GM19193 (cell line): ENCODE measurements around the gene MPST.

Source experiments
- POLR2A ChIP-seq: IDR thresholded peaks from 4 replicates; pipeline ENCODE4 v1.6.1; 2011; ENCODE audit not compliant: insufficient read depth, insufficient read length; ENCODE audit errors: extremely low read depth

The MPST gene

DNA sequence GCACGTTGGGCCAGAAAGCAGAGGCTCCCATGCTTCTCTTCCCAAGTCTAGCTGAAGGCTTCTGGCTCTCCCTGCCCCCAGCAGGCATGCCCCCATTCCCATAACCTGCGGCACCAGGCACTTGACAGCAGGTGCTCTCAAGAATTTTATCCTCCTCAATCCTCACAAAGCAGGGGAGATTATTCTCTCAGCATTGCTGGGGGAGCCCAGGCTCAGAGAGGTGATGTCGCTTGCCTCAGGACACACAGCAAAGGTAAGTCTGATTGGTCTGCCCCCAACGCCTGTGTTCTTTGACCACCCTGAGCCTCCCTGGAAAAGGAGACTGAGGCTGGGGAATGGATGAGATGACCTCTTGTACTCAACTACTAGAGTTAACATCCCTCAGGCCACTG, 5.1 kb upstream of the MPST start:
- TF ChIP-seq POLR2A, result no peak

DNA sequence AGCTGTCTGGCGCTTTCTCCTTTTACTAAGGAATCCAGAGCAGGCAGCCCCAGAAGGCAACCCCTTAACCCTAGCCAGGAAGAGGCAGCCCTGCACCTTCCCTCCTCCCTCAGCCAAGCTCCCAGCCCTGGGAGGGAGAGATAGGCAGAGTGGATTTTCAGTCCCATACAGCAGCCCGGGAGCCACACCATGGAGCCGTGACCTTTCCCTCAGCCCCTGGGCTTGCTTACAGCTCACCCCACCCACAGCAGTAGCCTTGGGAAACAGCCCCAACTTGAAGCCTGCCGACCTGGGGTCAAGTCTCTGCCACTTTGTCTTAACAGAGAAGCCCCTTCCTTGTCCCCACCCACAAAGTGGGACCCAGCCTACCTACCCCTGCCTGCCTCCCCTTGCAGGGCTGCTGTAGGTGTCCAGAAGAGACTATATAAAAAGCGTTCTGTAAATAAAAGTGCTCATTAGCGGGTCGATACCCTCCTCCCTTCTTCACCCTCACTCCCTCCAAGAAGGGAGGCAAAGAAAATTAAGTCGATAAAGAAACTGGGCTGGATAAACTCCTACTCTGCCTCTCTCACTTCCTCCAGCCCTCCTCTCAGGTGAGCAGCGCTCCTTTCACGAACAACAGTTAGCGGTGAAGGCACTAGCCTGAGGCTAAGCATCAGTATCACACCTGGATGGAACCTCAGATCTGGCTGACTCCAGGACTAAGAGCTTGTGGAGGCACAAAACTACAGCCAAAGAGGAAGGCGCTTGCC, 4.5 kb upstream of the MPST start:
- TF ChIP-seq POLR2A, result no peak

DNA sequence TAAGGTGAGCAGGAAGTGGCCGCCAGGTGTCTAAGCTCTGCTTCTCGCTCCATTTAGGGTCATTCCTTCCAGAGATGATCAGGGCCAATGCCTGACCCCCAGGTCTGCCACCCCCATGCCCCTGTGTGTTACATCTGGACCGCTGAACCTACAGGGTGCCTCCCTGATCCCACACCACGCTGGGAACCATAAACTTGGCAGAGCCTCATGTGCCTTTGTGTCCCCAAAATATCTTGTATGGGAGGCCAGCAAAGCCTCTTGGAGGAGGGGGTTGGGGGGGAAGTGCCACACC, 4.0 kb upstream of the MPST start:
- TF ChIP-seq POLR2A, result no peak

DNA sequence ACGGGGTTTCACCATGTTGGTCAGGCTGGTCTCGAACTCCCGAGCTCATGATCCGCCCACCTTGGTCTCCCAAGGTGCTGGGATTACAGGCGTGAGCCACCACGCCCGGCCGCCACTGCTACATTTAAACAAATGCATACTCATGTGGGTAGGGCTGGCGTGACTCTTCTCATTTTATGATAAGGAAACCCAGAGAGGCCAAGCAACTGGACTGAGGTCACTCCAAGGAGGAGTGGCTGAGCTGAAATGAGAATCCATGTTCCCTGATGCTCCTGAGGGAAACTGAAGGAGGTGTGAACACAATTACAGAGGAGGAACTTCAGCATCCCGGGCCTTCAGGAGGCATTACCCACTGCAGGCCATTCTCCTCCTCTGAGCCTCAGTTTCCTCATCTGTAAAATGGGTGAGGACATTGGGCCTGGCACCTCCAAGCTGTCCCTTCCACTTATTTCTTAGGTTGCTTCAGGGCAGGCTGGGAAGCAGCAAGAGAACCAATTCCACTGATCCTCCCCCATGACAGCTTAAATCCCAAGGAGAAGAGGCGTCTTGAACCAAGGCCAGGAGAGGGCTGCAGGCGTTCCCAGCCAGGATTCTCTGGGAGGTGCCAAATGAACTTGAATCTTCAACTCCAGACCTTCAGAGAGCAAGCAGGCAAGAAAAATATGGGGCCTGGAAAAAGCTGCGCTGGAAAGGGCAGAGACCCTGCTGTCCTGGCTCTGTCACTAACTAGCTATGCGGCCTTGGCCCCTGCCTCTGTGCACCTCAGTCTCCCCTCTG, 3.2 kb upstream of the MPST start:
- TF ChIP-seq POLR2A, result no peak

DNA sequence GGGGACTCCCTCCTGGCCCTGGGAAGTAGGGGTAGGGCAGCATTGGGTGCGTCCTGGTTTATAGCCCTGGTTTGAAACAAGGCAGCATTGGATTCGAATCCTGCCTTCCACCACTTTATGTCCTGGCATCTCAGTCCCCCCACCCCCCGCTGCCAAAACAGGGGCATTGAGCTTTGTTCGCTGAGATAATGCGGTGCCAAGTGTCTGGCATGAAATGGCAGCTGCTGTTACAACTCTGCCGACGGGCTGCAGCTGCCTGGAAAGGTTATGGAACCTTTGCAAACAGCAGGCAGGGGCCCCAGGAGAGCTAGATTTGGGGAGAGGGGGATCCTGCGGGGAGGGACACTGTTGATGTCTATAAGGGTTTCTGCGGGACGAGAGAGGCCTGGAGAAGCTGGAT, 2.2 kb upstream of the MPST start:
- no peak for TF ChIP-seq POLR2A

DNA sequence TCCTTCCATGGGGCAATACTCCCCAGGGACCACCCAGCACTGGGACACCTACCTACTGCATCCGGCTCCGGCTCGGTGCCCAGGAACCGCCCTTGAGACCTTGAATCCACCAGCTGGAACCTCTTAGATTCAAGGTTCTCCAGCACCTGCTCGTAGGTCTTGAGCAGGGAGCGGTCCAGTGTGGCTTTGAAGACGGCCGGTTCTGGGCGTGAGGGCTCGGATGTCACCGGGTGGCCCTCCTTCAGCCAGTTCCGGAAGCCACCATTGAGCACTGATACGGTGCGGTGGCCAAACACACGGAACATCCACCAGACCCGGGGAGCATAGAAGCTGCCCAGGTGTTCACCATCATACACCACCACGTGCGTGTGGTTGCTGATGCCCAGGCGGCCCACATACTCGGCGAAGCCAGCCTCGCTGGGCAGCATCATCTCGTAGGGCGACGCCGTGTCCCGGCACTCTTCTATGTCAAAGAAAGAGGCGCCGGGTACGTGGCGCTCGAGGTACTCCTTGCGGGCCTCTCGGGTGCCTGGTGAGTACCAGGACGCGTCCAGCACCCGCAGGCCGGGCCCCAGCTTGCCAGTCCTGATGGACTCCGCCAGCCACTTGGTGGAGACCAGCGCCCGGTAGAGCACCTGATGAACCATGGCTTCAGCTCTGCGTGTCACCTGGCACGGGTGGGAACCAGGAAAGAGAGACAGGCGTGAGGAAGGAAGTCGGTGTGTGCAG, 1.3 kb upstream of the MPST start:
- no peak for TF ChIP-seq POLR2A

DNA sequence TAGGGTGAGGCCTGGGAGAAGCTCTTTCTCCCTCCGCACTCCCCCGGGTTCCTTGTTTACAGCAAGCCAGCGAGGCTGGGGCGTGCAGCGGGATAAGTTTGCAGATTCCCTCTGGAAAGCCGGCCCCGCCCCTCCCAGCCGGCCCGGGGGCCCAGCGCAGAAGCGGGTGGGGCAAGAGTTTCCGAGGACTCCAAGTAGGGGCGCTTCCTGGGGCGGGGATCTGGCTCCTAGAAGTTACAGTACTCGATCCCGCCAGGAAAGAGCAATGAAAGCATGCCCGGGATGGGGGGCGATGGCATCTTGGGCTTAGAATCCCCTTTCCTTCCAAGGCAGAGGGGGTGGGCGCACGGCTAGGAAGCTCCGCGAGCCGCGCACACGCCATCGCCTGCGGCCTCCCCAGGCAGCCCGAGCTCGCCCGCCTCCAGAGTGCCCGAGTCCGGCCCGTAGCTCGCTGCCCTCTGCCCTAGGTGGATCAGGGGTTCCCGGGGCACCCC, 680 bp upstream of the MPST start:
- no peak for TF ChIP-seq POLR2A

DNA sequence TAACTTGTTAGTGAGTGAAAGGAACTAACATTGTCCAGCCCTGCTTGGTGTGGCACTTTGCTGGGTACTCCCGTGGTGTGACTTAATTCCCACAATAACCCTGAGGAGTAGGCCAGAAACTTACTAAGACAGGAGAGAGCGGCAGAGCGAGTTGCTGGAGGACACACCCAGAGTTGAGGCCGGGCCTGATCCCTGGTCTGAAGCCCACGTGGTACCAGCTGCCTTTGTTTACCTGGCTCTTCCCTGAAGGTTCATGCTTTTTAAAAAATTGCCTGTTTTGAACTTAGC, 594 bp downstream of the MPST start:
- TF ChIP-seq POLR2A, result no peak

DNA sequence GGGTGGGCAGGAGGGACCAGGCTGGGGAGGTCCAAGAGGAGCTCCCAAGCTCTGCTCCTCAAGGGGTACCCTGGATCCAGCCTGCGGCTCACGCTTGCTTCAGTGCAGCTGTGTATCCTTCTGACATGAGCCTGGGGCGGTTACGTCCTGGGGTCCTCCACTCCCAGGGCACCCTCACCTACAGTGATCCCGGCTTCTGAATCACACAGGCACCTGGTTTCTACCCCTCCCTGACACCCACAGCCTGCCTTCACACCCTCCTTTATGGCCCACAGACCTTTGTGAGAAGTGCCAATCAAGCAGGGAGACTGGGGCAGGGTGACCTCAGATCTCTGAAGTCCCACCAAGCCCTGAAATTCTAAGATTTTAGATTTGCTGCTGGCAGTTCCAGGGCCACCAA, 1.5 kb downstream of the MPST start:
- no peak for TF ChIP-seq POLR2A

DNA sequence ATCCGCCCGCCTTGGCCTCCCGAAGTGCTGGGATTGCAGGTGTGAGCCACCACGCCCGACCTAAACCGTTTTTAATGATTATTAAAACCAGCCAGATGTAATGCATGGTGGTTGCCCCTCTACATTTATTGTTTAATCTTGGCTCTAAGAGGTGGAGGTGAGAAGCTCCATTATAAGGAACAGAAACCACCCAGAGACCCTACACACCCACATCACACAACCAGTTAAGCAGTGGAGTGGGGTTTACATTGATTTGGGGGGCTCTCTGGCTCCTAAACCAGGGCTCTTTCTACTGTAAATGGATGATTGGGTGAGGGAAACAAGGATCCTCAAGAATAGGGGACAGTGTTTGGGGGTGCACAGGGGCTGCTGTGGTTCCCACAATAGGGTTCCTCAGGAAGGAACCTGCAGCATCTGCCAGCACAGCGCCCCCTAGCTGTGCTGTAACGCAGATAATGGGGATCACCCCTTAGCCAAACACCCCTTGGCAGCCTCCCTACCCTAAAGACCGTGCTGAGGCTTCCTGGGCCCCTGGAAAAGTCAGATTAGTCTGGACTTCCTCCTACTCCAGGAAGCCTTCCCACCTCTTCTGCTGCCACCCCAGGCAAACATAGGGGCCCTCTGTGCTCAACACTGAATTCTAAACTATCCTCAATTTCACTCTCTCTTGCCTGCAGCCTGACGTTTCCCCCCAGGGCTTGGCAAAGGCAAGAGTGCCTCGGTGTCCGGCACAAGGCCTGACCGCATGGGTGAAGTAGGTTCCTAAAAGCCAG, 2.4 kb downstream of the MPST start:
- TF ChIP-seq POLR2A, result no peak

DNA sequence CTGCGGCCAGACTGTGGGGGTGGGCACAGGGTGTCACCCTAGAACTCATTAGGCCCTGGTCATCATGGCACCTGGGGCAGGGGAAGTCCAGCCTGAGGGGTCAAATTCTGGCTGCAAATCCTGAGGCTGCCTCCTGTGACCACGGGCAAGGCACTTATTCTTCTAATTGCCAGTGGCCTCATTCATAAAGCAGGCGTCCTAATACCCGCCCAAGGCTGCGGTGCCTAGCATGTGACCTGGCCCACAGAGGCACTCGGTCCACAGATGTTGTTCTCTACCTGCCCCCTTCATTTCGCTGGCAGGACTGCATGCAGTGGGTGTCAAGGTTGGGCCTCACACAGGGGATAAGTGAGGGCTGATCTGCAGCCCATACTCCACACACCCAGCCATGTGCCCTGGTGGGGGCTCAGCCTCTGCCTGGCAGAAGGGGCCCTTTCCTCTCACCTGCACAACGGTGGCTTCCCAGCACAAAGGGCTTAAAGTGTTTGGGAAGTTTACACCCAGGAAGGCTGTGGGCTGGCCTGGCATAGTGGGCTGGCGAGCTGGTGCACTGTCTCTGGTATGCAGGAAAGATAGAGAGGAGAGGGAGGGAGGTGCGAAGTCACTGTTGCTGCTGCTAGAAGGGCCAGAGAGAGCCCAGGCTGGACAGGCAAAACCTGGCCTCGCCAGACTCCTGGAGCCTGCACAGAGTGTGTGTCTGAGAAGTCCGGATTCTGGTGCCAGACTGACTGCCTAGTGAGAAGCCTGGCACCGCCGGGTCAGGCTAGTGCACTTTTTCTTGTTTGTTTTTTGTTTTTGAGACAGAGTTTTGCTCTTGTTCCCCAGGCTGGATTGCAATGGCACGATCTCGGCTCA, 3.2 kb downstream of the MPST start:
- TF ChIP-seq POLR2A, result no peak

DNA sequence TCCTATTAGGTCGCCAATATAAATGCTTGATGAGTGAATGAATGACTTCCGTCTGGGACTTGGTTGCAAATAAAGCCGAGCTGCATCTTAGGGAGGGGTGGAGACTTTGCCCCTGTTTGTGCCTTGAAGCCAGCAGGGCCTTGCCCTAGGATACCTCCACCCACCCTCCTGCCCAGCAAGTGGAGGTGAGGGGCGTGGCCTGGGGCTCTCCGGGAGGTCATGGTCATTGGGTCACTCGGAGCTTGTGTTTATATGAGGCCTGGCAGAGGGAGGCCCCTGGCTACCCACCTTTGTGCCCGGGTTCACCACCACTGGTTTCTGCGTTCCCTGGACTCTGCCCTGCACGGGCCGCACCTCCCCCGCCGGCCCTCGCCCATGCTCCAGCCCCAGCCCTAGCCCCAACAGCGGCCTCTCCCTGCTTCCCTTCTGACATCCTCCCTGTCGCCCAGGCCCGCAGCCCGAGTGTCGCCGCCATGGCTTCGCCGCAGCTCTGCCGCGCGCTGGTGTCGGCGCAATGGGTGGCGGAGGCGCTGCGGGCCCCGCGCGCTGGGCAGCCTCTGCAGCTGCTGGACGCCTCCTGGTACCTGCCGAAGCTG, 4.3 kb downstream of the MPST start:
- no peak for TF ChIP-seq POLR2A

DNA sequence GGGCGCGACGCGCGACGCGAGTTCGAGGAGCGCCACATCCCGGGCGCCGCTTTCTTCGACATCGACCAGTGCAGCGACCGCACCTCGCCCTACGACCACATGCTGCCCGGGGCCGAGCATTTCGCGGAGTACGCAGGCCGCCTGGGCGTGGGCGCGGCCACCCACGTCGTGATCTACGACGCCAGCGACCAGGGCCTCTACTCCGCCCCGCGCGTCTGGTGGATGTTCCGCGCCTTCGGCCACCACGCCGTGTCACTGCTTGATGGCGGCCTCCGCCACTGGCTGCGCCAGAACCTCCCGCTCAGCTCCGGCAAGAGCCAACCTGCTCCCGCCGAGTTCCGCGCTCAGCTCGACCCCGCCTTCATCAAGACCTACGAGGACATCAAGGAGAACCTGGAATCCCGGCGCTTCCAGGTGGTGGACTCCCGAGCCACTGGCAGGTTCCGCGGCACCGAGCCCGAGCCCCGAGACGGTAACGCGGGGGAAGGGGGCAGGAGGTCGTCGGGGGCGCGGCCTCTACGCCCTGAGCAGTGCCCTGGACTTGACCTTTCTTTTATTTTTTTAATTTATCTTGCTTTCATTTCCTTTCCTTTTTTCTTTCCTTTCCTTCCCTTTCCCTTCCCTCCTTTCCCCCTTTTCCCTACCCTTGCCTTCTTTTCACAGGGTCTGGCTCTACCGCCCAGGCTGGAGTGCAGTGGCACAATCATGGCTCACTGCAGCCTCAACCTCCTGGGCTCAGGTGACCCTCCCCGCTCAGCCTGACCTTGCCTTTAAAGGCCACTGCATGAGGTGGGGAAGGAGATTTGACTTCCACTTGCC, 5.0 kb downstream of the MPST start:
- no peak for TF ChIP-seq POLR2A
